Keratinocyte (primary cell): ENCODE data around the gene CHMP6. TPM values are rescaled to one million over a fixed set of nuclear protein-coding genes. Genes with fewer than 3 reads are reported as not detected.

ENCODE experiments used
- DNase-seq: peaks from one replicate; pipeline ENCODE4 v3.0.0-alpha.2; 2011; ENCODE audit warnings: low read depth, missing footprints, low spot score
- FAIRE-seq: peaks from 2 replicates; lab custom pipeline; 2011; peaks lifted over from hg19 to GRCh38; lab: Jason Lieb, UNC
- H2AFZ ChIP-seq: 2 replicates; pipeline ENCODE4 v1.6.0; 2012; ENCODE audit warnings: low read length, control low read depth, inconsistent platforms; ENCODE audit not compliant: control insufficient read depth
- H3K27ac ChIP-seq: 2 replicates; pipeline ENCODE4 v1.5.1; 2011; ENCODE audit warnings: low read length; ENCODE audit not compliant: control insufficient read depth, insufficient read depth
- H3K27me3 ChIP-seq: 3 replicates; pipeline ENCODE4 v1.6.0; 2011; ENCODE audit warnings: low read length; ENCODE audit not compliant: control insufficient read depth, insufficient read depth; ENCODE audit errors: extremely low read depth
- H3K36me3 ChIP-seq, 2 experiments: 2 replicates in 1 of 2; 3 replicates in 1 of 2; pipeline ENCODE4 v1.5.1; 2011; ENCODE audit warnings: low read length in 2 of 2, mild to moderate bottlenecking in 1 of 2; ENCODE audit not compliant: control insufficient read depth in 2 of 2, insufficient read depth in 2 of 2; ENCODE audit errors: extremely low read depth in 1 of 2
- H3K4me1 ChIP-seq: 3 replicates; pipeline ENCODE4 v1.5.1; 2011; ENCODE audit warnings: low read length; ENCODE audit not compliant: control insufficient read depth, insufficient read depth; ENCODE audit errors: extremely low read depth
- H3K4me2 ChIP-seq: 3 replicates; pipeline ENCODE4 v1.6.0; 2011; ENCODE audit warnings: low read depth, low read length; ENCODE audit not compliant: control insufficient read depth, insufficient read depth; ENCODE audit errors: extremely low read depth
- H3K4me3 ChIP-seq, 3 experiments: fragments of 200-600 bp in 1 of 3; sonication (generic) in 1 of 3; 2 replicates in 2 of 3; 3 replicates in 1 of 3; pipeline ENCODE4 v1.5.1; 2011 to 2016; ENCODE audit warnings: low read length in 3 of 3, mild to moderate bottlenecking in 3 of 3, control low read depth in 2 of 3, inconsistent platforms in 1 of 3, low read depth in 1 of 3, mixed read lengths in 1 of 3, mixed run types in 1 of 3, moderate library complexity in 1 of 3; ENCODE audit not compliant: control insufficient read depth in 2 of 3, insufficient read depth in 2 of 3; ENCODE audit errors: extremely low read depth in 1 of 3
- H3K79me2 ChIP-seq: 2 replicates; pipeline ENCODE4 v1.6.0; 2012; ENCODE audit warnings: low read length; ENCODE audit not compliant: control insufficient read depth, insufficient read depth
- H3K9ac ChIP-seq: 3 replicates; pipeline ENCODE4 v1.6.0; 2011; ENCODE audit warnings: low read length; ENCODE audit not compliant: control insufficient read depth, insufficient read depth; ENCODE audit errors: extremely low read depth
- H3K9me1 ChIP-seq: 3 replicates; pipeline ENCODE4 v1.6.0; 2011; ENCODE audit warnings: low read length; ENCODE audit not compliant: control insufficient read depth, insufficient read depth; ENCODE audit errors: extremely low read depth
- H3K9me3 ChIP-seq: 2 replicates; pipeline ENCODE4 v1.5.1; 2012; ENCODE audit warnings: low read depth, low read length; ENCODE audit not compliant: control insufficient read depth
- H4K20me1 ChIP-seq: 3 replicates; pipeline ENCODE4 v1.6.0; 2011; ENCODE audit warnings: low read length; ENCODE audit not compliant: control insufficient read depth, insufficient read depth; ENCODE audit errors: extremely low read depth
- CTCF ChIP-seq, 3 experiments: IDR thresholded peaks in 1 of 3; conservative IDR thresholded peaks in 1 of 3; optimal IDR thresholded peaks in 1 of 3; 2 replicates in 2 of 3; 3 replicates in 1 of 3; pipeline versions ENCODE3 to v1.5.1; 2011; ENCODE audit warnings: low read length in 3 of 3, mild to moderate bottlenecking in 3 of 3, moderate library complexity in 2 of 3, control low read depth in 1 of 3, inconsistent platforms in 1 of 3; ENCODE audit not compliant: insufficient read depth in 2 of 3; ENCODE audit errors: extremely low read depth in 1 of 3
- EZH2 ChIP-seq: IDR thresholded peaks from one replicate; pipeline ENCODE4 v1.6.1; 2012; ENCODE audit warnings: inconsistent platforms, mild to moderate bottlenecking, low read length, moderate library complexity
- dilution Hi-C: fragments of 300-500 bp; cut with MboI; formaldehyde crosslinking; loops from one replicate; pipeline ENCODE4 v1.7.0; 2020; ENCODE audit warnings: low sequenced_read_pairs; ENCODE audit not compliant: extremely low pct_ligation_motif_present
- polyA plus RNA-seq, 5 experiments: library from polyadenylated mRNA; depleted of rRNA in 3 of 5; stranded (reverse) in 3 of 5; stranded (forward) in 1 of 5; unstranded in 1 of 5; fragments of >200 nt; gene quantifications; 1 replicate in 1 of 5; 2 replicates in 3 of 5; 3 replicates in 1 of 5; pipeline versions ENCODE4 v1.2.1 to v1.2.3, GENCODE V29; 2011 to 2012; ENCODE audit warnings: missing spikeins in 2 of 5, low read depth in 1 of 5, low replicate concordance in 1 of 5

Gene CHMP6
- polyA plus RNA-seq, 1 donor (not counting 4 experiments of a cell fraction or from before 2014, with no cell fraction given) = 20.9 TPM

GRCh38 chr17:80976701-80977100, 14.9 kb upstream of the CHMP6 start:
- dilution Hi-C loops = no loop called here
- FAIRE-seq (no peak), DNase-seq (no peak)
- Histone ChIP-seq H3K27ac (no peak overlapping the region), H3K36me3 (no peaks in the 10 kb centered on the region), H3K4me2 (no peak overlapping the region), H3K79me2 (no peaks in the 10 kb centered on the region), H3K9me1 (no peaks in the 10 kb centered on the region), H3K9me3 (no peaks in the 10 kb centered on the region), H3K9ac (no peak overlapping the region), H2AFZ (no peak overlapping the region), H3K27me3 (peaks cover 8% of the 10 kb centered on the region), H4K20me1 (no peaks in the 10 kb centered on the region), H3K4me1 (no peaks in the 10 kb centered on the region), H3K4me3 (no peak overlapping the region)
- TF ChIP-seq CTCF (optimal IDR thresholded peaks at IDR 0.05 in 1 of 3, IDR thresholded peaks at IDR 0.05 in 1 of 3, conservative IDR thresholded peaks at IDR 0.05 in 1 of 3; ENCODE audit: extremely low read depth in 1 of 3, insufficient read depth in 2 of 3, low read length in 3 of 3) (no peak), EZH2 (no peak)

- Histone ChIP-seq H3K4me2 (no peak overlapping the region), H3K9ac (no peak overlapping the region), H3K4me1 (no peaks in the 10 kb centered on the region), H3K79me2 (no peaks in the 10 kb centered on the region), H3K9me1 (no peaks in the 10 kb centered on the region), H3K27me3 (peaks cover 8% of the 10 kb centered on the region), H2AFZ (no peak overlapping the region), H3K36me3 (no peaks in the 10 kb centered on the region), H3K4me3 (no peak overlapping the region), H3K9me3 (no peaks in the 10 kb centered on the region), H4K20me1 (no peaks in the 10 kb centered on the region), H3K27ac (no peak overlapping the region)
- no peak for FAIRE-seq
- TF ChIP-seq EZH2 = no peak
- TF ChIP-seq CTCF (optimal IDR thresholded peaks at IDR 0.05 in 1 of 3, IDR thresholded peaks at IDR 0.05 in 1 of 3, conservative IDR thresholded peaks at IDR 0.05 in 1 of 3; ENCODE audit: extremely low read depth in 1 of 3, insufficient read depth in 2 of 3, low read length in 3 of 3) = no peak
- dilution Hi-C loops = no loop called here
- no peak for DNase-seq
Observed at GRCh38 chr17:80977172-80977571, 14.5 kb upstream of the CHMP6 start.
